ENCODE measurements around the gene SCP2.

- TF ChIP-seq CTCF (IDR thresholded peaks at IDR 0.05) (no peak), EP300 (IDR thresholded peaks at IDR 0.05) (no peak), POLR2A (IDR thresholded peaks at IDR 0.05) (no peak)
Measured at GRCh38 chr1:53050310-53050709, 123.2 kb downstream of the SCP2 start.
